IPS-18c (cell line): ENCODE measurements around the gene EIF4EBP2.

ENCODE experiments used
- H3K4me3 ChIP-seq: 2 replicates; pipeline ENCODE4 v1.7.0; 2013; ENCODE audit warnings: low read depth, mild to moderate bottlenecking, low read length, moderate library complexity; ENCODE audit not compliant: insufficient read depth
- H3K9me3 ChIP-seq: one replicate; pipeline ENCODE4 v1.6.1; 2013; ENCODE audit warnings: mild to moderate bottlenecking, low read length, moderate library complexity; ENCODE audit not compliant: control insufficient read depth, insufficient read depth

EIF4EBP2 gene

DNA sequence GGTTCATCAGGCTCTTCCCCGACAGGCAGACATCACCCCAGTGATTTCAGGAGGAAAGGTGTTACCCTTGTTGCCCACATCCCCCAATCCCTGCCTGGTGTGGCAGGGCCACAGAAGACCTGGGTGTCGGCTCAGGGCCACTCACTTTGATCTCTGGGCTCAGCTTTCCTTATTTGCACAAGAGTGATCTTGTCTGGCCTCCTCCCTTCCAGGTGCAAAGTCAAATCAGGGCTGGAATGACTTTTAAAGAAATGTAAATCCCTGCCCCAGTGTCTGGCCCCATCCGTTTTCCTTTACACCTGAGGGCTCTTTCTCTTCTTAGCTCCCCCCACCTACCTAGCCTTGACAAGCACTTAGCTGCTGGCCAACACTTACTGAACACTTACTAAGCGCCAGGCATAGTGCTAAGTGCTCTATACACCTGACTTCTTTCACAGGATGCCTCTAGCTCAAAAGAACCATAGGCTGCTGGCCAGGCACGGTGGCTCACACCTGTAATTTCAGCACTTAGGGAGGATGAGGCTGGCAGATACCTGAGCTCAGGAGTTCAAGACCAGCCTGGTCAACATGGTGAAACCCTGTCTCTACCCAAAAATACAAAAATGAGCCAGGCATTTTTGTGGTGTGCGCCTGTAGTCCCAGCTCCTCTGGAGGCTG lies 38.5 kb downstream of the EIF4EBP2 start:
- peak overlapping the region; percentile 58; the same call in 1 of the 2 replicates for H3K4me3 ChIP-seq
- no peaks in the 10 kb centered on the region for H3K9me3 ChIP-seq

DNA sequence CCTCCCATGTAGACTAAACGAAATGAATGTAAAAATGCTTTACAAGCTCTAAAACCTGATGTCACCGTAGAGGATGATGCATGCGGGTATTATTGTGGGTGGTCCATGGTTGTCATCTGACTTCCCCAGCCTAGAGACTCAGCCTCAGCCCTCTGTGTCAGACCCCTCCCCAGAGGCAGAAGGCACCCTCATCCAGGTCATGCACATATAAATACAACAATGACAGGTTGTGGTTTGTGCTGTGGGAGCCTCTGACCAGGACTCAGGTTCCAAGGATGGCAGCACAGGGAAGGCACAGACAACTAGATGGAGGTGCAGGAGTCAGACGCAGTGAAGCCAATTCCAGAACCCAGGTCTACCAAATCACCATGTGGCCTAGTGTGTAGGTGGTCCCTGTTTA lies 40.8 kb downstream of the EIF4EBP2 start:
- no peaks in the 10 kb centered on the region for H3K9me3 ChIP-seq
- no peak overlapping the region for H3K4me3 ChIP-seq

DNA sequence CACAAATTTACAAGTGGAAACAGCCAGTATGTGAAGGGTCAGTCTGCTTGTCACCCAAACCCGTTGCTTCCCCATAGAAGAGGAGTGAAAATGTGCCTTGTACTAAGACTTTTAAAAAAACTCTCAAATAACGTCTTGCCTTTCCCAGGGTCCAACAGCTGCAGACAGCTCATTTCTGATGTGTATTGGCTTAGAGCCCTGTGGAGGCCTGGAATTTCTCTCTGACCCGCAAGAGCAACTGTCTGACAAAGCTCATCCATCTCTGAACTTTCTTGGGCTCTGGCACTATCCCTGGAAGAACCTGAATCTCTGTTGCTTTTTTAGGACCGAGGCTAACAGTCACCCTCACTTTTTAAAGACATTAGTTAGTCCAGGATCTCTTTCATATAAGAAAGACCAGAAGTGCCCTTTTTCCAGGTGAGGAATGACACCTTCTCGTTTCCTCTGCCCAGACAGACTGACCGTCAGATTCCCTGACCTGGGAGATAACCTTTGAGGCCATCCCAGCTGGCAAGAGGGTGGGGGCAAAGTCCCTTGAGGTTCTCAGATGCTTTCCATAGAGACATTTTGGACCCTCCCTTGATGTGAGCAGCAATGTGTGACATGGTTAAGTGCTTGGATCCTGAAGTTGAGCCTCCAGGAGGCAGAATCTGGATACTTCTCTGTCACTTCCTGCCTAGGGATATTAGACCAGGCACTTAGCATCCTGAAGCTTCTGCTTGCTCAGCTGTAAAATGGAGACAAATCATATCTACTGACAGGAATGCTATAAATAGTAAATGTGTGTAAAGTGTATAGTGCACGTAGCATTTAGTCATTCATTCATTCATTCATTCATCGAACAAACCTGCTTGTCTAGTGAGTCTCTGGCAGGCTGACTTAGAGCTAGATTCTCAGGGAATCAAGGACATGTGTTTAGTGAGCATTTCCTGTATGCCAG lies 42.0 kb downstream of the EIF4EBP2 start:
- H3K4me3 ChIP-seq = no peak overlapping the region

DNA sequence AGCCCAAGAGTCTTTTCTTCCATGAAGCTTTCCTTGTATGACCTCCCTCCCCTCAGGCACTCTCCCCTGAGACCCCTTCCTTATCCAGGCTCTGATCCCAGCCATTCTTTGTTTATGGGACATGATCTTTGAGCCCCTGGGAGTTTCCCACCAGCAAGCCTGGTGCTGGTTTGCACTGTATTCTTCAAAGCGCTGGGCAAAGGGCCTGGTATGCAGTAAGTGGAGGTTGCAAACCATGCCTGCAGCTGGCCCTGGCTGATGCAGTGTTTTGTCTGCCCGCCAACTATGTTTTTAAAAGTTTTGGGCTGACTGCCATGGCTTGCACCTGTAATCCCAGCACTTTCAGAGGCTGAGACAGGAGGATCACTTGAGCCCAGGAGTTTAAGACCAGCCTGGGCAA lies 44.3 kb downstream of the EIF4EBP2 start:
- Histone ChIP-seq H3K4me3 (no peak overlapping the region), H3K9me3 (no peaks in the 10 kb centered on the region)

More for the DNA sequence above, 42.0 kb downstream of the EIF4EBP2 start:
- H3K9me3 ChIP-seq = no peaks in the 10 kb centered on the region

DNA sequence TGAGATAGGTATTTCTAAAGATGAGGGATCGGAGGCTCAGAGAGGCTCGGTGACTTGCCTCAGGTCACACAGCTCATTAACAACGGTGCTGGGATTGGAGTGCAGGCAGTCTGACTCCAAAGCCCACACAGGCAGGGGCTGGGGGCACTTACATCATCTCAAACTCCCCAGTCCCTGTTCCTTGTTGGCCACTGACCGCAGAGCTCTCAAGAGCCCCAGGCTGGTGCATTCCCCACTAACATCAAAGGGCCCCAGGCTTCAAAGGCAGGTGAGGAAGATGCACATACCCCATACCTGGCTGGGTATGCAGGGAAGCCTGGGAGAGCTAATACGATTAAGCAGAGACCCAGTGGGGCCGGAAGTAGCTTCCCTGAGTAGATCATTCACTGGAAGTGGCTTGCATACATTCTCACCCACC lies 51.3 kb downstream of the EIF4EBP2 start:
- Histone ChIP-seq H3K9me3 (no peaks in the 10 kb centered on the region), H3K4me3 (no peak overlapping the region)

DNA sequence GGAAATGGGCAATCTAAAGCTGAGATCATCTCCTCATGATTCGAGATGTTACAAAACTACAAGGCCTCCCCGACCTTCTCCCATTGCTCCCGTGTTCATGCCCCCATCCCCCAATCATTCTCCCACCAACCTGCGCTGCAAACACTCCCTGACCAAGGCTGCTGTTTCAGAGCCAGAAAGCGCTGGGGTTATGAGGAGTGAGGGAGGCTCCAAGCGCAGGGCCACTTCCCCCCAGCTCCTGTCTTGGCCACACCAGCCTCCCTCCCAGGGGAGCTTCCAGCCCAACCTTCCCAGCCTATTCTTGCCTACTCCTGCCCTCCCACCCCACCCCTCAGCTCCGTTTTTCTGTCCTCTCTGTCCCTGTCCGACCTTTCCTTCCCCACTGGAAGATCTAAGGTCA lies 52.2 kb downstream of the EIF4EBP2 start:
- Histone ChIP-seq H3K9me3 (no peaks in the 10 kb centered on the region), H3K4me3 (peak overlapping the region; percentile 0; the same call in 1 of the 2 replicates)

DNA sequence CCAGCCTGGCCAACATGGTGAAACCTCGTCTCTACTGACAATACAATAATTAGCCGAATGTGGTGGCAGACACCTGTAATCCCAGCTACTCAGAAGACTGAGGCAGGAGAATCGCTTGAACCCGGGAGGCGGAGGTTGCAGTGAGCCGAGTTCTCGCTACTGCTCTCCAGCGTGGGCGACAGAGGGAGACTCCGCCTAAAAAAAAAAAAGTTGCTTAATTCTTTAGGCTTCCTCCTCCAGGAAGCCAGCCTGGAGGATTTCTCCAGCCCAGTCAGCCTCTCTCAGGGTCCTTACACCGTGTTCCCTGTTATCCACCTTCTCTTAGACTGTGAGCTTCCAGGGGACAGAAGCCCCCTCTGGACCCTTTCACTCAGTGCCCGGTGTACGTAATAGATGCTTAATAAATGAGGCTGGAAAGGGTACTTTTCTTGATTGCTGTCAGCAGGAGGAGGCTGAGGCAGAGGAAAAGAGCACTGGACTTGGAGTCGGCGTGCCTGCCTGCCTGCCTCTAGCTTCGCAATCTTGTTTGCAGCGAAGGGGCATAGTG lies 53.9 kb downstream of the EIF4EBP2 start:
- peak overlapping the region; percentile 51; the same call in 1 of the 2 replicates for H3K4me3 ChIP-seq
- no peaks in the 10 kb centered on the region for H3K9me3 ChIP-seq

DNA sequence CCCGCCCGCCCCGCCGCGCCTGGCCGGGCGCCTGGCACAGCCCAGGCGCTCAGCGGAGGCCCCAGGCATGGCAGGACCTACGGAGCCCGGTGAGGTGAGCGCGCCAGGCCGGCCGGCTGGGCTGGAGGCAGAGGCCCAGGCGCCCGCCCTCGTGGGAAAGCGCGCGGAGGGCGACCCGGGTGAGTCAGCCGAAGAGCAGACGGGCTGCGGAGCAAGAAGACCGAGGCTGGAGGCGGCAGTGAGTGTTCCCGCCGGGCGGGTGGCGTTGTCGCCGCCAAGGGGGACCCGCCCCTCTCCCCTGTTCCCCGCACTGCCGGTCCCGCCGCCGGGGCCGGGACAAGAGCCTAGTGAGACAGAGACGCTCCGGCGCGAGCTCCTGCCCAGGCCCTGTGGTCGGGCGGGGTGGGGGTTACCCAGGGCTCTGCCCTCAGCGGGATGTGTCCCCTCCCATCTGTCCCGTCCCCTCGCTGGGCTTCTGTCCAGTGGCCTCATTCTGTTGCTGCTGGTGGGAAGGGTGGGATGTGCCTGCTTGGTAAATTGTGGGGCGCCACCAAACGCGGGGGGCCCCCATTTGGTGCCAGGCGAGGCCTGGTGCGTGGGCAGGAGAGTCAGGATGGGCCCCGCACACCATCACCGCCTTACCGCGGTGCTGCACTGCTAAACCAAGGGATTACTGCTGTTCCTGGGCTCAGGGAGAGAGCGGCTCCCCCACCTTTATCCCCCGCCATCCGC lies 54.5 kb downstream of the EIF4EBP2 start:
- Histone ChIP-seq H3K9me3 (no peaks in the 10 kb centered on the region), H3K4me3 (peak overlapping the region; percentile 51)

DNA sequence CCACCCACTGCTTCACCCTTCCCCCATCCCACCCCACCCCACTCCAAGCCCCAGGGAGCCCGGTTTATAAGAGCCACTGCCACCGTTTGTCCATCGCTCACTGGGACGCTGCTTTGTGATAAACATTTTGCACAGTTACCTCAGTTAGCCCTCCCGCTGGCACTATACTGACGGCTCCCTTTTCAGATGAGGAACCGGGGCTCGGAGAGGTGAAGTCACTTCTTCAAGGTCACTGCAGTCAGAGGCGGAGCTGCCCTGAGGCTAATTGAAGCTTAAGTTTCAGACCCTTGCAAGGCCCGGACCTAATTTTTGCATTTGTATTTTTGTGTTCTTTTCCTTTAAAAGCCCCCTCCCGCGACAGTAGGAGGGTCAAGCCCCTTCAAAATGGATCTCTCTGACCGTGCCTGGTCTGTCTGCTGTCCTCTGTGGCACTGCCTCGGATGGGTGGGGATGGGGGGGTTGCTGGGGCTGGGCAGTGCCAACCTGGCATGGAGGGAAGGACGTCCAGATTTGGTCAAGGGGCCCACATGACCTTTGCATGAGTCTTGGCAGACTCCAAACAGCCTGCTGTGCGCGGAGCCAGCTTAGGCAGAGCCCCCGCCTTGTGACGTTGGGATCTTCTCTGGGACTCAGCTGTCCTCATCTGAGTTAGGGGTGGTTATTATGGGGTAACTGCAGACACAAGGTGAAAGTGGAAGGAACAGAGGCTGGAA lies 55.3 kb downstream of the EIF4EBP2 start:
- Histone ChIP-seq H3K9me3 (no peaks in the 10 kb centered on the region), H3K4me3 (peak overlapping the region; percentile 51; the same call in 1 of the 2 replicates)

DNA sequence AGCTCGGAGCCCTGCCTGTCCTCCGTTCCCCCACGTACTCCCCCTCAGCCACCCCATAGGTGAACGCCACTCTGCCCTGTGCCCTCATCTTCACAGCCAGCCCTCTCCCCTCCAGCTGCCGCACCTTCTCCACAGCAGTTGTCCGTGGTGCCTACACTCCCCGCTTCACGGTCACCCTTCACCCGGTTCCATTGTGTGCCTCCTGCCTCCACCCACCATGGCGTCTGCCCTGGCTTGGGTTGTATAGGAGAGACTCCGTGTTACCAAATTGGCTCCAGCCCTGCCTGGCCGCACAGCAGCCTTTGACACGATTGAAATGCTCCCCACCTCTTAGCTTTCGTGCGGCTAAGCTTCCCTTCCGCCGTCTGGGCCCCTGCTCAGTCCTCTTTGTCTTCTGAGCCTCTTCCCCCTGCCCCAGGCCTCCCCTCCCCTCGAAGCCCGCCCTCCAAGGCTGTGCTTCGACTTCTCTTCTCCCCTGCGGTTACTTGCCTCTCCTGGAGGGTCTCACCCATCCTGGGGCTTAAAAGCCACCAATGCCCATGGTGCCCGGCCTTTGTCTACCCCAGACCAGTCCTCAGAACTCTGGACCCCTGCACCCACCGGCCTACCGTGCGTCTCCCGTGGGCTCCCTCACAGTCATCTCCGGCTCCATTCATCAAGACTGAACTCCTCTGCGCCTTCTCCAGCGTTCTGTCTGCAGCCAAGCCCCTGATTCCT lies 56.0 kb downstream of the EIF4EBP2 start:
- no peaks in the 10 kb centered on the region for H3K9me3 ChIP-seq
- H3K4me3 ChIP-seq = peak overlapping the region; percentile 0; the same call in 1 of the 2 replicates

DNA sequence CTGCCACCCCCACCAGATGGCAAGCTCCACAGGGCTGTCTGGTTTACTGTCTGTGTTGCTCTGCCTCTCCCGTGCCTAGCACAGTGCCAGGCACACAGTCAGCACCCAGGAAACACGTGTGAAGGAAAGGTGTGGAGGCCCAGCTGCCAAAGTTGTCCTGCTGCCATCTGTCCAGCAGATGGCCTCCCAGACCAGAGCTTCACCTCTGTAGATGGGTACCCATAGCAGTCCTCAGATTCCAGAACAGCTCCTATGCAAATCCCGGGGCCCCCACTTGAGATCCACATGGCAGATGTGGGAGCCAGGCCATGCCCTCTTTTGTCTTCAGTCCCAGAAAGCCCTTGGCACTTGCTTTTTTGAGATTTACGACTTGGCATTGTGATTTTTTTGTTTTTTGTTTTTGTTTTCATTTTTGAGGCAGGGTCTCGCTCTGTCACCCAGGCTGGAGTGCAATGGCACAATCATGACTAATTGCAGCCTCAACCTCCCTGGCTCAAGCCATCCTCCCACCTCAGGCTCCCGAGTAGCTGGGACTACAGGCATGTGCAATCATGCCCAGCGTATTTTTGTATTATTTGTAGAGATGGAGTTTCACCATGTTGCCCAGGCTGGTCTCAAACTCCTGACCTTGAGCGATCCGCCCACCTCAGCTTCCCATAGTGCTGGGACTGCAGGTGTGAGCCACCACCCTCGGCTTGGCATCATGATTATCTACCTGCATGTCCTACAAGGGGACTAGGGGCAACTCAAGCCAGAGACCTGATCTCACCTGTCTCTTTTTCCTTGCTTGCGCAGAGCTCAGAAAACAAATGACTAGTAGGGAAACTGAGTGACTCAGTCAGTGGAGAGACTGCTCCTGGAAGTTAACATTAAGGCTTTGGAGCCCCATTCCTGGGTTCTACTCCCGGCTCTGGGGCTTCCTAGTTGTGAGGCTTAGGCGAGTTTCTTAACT lies 57.7 kb downstream of the EIF4EBP2 start:
- no peak overlapping the region for H3K4me3 ChIP-seq
- no peaks in the 10 kb centered on the region for H3K9me3 ChIP-seq

DNA sequence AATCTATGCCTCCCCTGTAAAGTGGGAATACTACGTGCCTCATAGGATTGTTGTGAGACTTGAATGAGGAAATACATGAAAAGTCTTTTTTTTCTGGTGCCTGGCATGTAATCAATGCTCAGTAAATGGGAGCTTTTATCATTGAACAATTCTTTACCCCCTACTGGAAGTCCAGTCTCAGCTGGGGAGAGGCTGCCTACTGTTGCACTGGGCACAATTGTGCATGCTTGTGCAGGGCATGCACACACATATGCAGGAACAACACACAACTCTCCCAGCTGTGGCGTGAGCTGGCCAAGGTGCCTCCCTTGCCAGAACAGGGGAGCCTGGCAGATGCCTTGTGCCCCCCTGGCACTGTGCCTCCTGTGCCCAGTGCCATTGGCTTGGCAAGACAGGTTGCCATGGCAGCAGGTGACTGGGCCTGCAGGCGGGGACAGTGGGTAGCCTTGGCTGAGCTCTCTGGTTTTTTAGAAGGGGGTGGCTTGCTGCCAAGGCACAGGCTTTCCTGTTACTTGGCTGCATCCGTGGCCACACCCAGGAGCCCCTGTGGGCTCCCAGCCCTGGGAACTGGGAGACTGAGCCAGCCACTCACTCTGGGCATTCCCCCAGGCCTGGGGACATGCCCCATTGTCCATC lies 58.5 kb downstream of the EIF4EBP2 start:
- Histone ChIP-seq H3K9me3 (no peaks in the 10 kb centered on the region), H3K4me3 (no peak overlapping the region)

DNA sequence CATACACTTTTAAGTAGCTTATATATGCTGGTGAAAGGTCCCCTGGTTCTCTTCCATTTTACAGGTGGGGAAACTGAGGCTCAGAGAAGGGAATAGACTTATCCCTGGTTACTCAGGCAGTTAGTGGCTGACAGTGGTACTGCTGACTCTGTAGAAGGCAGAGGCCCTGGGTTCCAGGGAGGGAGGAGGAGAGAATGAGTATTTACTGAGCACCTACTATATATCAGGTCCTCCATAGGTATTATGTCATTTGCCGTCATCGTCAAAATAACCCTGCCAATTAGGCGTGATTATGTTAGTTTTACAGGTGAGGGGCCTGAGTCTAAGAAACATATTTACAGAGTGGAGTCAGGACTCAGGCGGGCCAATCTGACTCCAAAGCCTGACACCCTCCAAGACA lies 61.3 kb downstream of the EIF4EBP2 start:
- Histone ChIP-seq H3K4me3 (no peak overlapping the region), H3K9me3 (no peaks in the 10 kb centered on the region)

DNA sequence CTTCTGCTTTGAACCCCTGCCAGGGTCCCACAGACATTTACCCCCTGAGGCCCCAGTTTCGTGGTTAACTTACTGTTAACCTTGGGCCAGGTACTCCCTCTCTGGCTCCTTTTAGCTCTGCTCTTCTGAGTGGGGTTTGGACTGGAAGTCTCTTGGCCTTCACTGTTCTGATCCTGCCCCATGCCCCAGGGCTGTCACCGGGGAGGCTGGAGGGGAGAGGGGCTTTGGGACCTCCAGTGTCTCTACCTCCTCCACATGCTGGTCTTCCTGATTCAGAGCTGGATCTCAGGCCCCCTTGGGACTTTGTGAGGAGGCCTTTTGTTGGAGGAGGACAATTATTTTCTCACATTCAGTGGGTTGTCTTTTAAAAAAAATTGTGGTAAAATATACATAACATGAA lies 61.9 kb downstream of the EIF4EBP2 start:
- no peak overlapping the region for H3K4me3 ChIP-seq
- H3K9me3 ChIP-seq = no peaks in the 10 kb centered on the region

DNA sequence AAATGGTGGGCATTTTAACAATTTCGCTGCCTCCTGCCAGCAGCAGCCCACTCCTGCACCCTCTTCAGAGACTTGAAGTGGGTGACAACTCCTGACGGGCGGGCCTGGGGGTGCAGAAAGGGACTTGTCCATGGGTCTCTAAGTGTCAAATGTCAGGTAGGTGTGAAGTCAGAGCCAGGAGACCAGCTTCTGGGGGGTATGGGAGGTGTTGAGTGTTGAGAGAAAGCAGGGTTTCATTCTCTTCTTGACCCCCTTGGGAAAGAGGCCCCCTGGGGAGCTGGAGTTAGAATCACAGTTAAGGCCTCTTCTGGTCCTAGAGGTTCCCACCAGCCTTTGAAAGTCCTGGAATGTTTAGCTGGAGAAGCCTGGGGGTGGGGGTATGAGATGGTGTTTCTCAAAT lies 63.0 kb downstream of the EIF4EBP2 start:
- H3K4me3 ChIP-seq = no peak overlapping the region

More for the DNA sequence above, 63.0 kb downstream of the EIF4EBP2 start:
- no peaks in the 10 kb centered on the region for H3K9me3 ChIP-seq
